ENCODE measurements around the gene PCNX2.
A peak's percentile ranks its signal among the peaks of the same experiment; 100 is the strongest.
"Not testable (repeated sequence)": the region's sequence is repeated elsewhere in the genome, so short reads cannot be mapped to it uniquely, and the experiment has no call there.

The PCNX2 gene

GRCh38 chr1:233042834-233043233 lies 252.7 kb downstream of the PCNX2 start:
- no peak for DNase-seq

- no peak for DNase-seq
Observed at GRCh38 chr1:233040494-233040893, 255.0 kb downstream of the PCNX2 start.

GRCh38 chr1:233038581-233038980 lies 256.9 kb downstream of the PCNX2 start:
- DNase-seq = no peak

GRCh38 chr1:233037843-233038242 lies 257.7 kb downstream of the PCNX2 start:
- DNase-seq = no peak

- no peak for DNase-seq
Observed at GRCh38 chr1:233034836-233035235, 260.7 kb downstream of the PCNX2 start.

GRCh38 chr1:233033361-233033760 lies 262.2 kb downstream of the PCNX2 start:
- no peak for DNase-seq

- no peak for DNase-seq
Observed at GRCh38 chr1:233032916-233033315, 262.6 kb downstream of the PCNX2 start.

GRCh38 chr1:233031521-233031920 lies 264.0 kb downstream of the PCNX2 start:
- DNase-seq = no peak

GRCh38 chr1:233027046-233027445 lies 268.5 kb downstream of the PCNX2 start:
- DNase-seq = no peak

- DNase-seq = no peak
Observed at GRCh38 chr1:233025567-233025966, 270.0 kb downstream of the PCNX2 start.

- peak; percentile 3 for DNase-seq
Observed at GRCh38 chr1:233025157-233025556, 270.4 kb downstream of the PCNX2 start.

- DNase-seq = no peak
Observed at GRCh38 chr1:233024199-233024598, 271.3 kb downstream of the PCNX2 start.

GRCh38 chr1:233022246-233022645 lies 273.3 kb downstream of the PCNX2 start:
- DNase-seq = no peak

- no peak for DNase-seq
Observed at GRCh38 chr1:233020426-233020825, 275.1 kb downstream of the PCNX2 start.

- DNase-seq = no peak
Observed at GRCh38 chr1:233019778-233020325, 275.7 kb downstream of the PCNX2 start.

GRCh38 chr1:233019083-233019482 lies 276.4 kb downstream of the PCNX2 start:
- no peak for DNase-seq

- no peak for DNase-seq
Observed at GRCh38 chr1:233016798-233017197, 278.7 kb downstream of the PCNX2 start.

GRCh38 chr1:233015965-233016364 lies 279.6 kb downstream of the PCNX2 start:
- no peak for DNase-seq

- DNase-seq = no peak
Observed at GRCh38 chr1:233012021-233012420, 283.5 kb downstream of the PCNX2 start.

GRCh38 chr1:233010146-233010545 lies 285.4 kb downstream of the PCNX2 start:
- no peak for DNase-seq

GRCh38 chr1:233006541-233006973 lies 289.0 kb downstream of the PCNX2 start:
- no peak for DNase-seq

- DNase-seq = no peak
Observed at GRCh38 chr1:233006108-233006507, 289.4 kb downstream of the PCNX2 start.

- no peak for DNase-seq
Observed at GRCh38 chr1:233005703-233006102, 289.8 kb downstream of the PCNX2 start.

GRCh38 chr1:233005156-233005555 lies 290.4 kb downstream of the PCNX2 start:
- DNase-seq = no peak

- DNase-seq = no peak
Observed at GRCh38 chr1:233004451-233004850, 291.1 kb downstream of the PCNX2 start.

GRCh38 chr1:233003638-233004037 lies 291.9 kb downstream of the PCNX2 start:
- not testable (repeated sequence) for DNase-seq
